ENCODE measurements around the gene OR6Q1.
A peak's percentile ranks its signal among the peaks of the same experiment; 100 is the strongest.

OR6Q1 gene

DNA sequence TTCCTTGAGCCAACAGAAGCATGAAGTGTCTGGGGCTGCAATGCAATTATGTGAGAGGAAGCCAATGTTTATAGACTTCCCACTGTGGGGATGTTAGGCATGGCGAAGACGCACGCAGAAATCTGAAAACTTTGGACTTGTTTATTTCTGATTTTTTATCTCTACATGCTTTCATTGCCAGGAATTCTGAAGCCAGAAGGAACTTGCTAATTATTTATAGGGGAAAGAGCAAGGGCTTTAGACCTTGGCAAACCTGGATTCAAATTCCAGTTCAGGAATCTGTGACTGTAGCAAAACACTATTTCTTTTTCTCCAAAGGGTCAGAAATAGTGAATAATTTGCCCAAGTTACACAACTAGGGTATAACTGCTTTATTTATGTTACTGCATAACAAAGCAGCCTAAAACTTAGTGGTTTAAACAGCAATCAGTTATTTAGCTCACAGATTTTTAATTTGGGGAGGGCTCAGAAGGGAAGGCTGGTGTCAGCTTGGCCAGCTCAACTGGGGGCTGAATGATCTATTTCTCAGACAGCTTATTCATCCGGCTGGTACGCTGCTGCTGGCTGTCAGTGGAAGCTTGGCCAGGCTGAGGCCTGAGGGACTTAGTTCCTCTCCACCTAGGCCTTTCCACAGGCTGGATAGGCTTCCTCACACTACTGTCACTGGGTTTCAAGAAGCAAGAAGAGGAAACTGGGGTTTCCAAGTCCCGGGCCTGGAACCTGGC lies 1.9 kb upstream of the OR6Q1 start:
- in situ Hi-C loops (cut with MboI; ENCODE audit: low sequenced_read_pairs): no loop called here
- no peaks in the 10 kb centered on the region for H3K27me3 ChIP-seq (ENCODE audit: low read depth)
- H3K4me1 ChIP-seq: no peaks in the 10 kb centered on the region
- no peak for DNase-seq (ENCODE audit: low spot score in 2 of 2)
- H3K36me3 ChIP-seq (replicated peaks): no peaks in the 10 kb centered on the region
- H3K4me3 ChIP-seq: no peak overlapping the region
- no peaks in the 10 kb centered on the region for H3K9me3 ChIP-seq

DNA sequence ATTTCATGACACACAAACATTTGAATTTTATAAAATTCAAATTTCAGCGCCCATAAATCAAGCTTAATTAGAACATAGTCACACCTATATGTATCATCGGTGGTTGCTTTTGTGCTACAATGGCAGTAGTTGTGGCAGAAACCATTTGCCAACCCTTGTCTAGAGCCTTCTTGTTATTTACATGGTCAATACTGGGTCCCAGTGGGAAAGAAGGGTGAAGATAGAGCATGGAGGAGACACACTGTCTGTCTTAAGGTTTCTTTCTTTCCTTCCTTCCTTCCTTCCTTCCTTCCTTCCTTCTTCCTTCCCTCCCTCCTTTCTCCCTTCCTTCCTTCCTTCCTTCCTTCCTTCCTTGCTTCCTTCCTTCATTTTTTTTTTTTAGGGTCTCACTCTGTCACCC lies 3.7 kb downstream of the OR6Q1 start:
- in situ Hi-C loops (cut with MboI; ENCODE audit: low sequenced_read_pairs): no loop called here
- Histone ChIP-seq H3K9me3 (no peaks in the 10 kb centered on the region), H3K4me1 (no peaks in the 10 kb centered on the region), H3K36me3 (replicated peaks) (no peaks in the 10 kb centered on the region), H3K27me3 (ENCODE audit: low read depth) (no peaks in the 10 kb centered on the region), H3K4me3 (no peak overlapping the region)
- DNase-seq (ENCODE audit: low spot score in 2 of 2): no peak

DNA sequence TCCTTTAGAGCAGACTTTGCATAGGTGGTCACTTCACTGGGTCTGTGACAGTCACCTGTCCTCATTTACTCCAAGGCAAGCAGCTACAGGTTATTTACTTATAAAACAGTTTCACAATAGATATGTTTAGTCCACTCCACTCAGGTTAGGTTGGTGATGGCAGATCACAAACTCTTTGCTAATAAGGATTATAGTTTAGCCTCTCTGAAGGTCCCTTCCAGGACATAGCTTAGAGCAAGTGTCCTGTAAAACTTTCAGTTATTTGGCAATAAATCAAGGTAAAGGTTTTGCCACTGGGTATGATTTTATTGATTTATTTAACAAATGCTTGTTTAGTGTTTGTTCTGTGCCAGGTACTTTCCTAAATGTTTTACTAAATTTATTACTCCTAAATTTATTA lies 8.8 kb downstream of the OR6Q1 start:
- no peaks in the 10 kb centered on the region for H3K27me3 ChIP-seq (ENCODE audit: low read depth)
- H3K4me3 ChIP-seq: no peak overlapping the region
- no peak for DNase-seq (ENCODE audit: low spot score in 2 of 2)
- no peaks in the 10 kb centered on the region for H3K36me3 ChIP-seq (replicated peaks)
- in situ Hi-C loops (cut with MboI; ENCODE audit: low sequenced_read_pairs): no loop called here
- no peaks in the 10 kb centered on the region for H3K9me3 ChIP-seq
- no peaks in the 10 kb centered on the region for H3K4me1 ChIP-seq

DNA sequence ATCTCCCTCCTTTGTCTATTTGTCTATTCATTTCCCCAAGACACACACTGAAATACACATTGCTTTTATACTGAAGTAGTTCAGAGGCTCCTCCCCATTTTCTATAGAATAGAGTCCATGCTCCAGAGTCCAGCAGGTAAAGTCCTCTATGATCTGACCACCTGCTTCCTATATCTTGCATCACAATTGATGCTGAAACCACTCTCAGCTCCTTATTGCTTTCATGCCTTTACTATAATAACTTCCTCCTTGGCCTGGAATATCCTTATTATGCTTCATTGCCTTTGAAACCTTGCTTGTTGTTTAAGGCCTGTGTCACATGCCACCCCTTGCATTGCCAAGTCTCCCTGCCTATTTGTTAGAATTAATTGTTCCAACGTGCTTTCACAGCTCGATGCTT lies 12.6 kb downstream of the OR6Q1 start:
- in situ Hi-C loops (cut with MboI; ENCODE audit: low sequenced_read_pairs): no loop called here
- no peaks in the 10 kb centered on the region for H3K9me3 ChIP-seq
- no peaks in the 10 kb centered on the region for H3K4me1 ChIP-seq
- H3K27me3 ChIP-seq (ENCODE audit: low read depth): no peaks in the 10 kb centered on the region
- no peak for DNase-seq (ENCODE audit: low spot score in 2 of 2)
- H3K36me3 ChIP-seq (replicated peaks): no peaks in the 10 kb centered on the region
- H3K4me3 ChIP-seq: no peak overlapping the region

DNA sequence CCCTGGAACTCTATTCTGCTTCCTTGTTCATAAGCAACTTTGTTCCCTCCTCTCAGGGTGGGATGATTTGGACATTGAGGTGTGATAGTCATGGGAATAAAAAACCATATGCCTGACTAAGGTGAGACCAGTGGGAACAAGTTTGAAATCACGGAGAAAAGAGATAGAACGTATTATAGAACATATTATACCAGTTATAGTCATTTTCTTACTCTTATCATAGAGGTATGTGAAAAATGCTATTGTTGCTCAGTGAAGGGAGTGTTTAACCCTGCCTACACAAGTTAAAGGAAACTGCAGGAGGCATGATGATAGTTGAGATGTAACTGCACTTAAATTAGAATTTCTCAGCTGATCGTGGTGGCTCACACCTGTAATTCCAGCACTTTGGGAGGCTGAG lies 15.5 kb downstream of the OR6Q1 start:
- Histone ChIP-seq H3K4me1 (no peaks in the 10 kb centered on the region), H3K27me3 (ENCODE audit: low read depth) (no peaks in the 10 kb centered on the region), H3K4me3 (no peak overlapping the region), H3K36me3 (replicated peaks) (no peaks in the 10 kb centered on the region), H3K9me3 (no peaks in the 10 kb centered on the region)
- no peak for DNase-seq (ENCODE audit: low spot score in 2 of 2)
- in situ Hi-C loops (cut with MboI; ENCODE audit: low sequenced_read_pairs): no loop called here

DNA sequence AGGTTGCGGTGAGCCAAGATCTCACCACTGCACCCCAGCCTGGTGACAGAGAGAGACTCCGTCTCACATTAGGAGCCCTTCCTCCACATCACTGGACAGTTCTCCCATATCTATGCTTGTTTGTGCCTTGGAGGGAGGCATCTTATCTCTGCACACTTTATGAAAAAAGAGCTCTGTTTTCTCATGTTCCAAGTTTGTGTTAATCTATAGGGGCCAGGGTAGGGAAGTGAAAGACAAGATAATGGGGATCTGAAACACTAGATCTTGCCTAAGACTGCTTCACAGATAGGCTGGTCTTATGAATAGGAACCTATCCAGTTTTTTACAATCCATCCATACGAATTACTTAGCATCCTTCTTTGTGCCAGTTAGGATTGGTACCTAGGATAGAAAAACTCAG lies 17.1 kb downstream of the OR6Q1 start:
- no peaks in the 10 kb centered on the region for H3K9me3 ChIP-seq
- no peaks in the 10 kb centered on the region for H3K4me1 ChIP-seq
- no peaks in the 10 kb centered on the region for H3K27me3 ChIP-seq (ENCODE audit: low read depth)
- no peaks in the 10 kb centered on the region for H3K36me3 ChIP-seq (replicated peaks)
- H3K4me3 ChIP-seq: no peak overlapping the region
- DNase-seq (ENCODE audit: low spot score in 2 of 2): no peak
- in situ Hi-C loops (cut with MboI; ENCODE audit: low sequenced_read_pairs): no loop called here

DNA sequence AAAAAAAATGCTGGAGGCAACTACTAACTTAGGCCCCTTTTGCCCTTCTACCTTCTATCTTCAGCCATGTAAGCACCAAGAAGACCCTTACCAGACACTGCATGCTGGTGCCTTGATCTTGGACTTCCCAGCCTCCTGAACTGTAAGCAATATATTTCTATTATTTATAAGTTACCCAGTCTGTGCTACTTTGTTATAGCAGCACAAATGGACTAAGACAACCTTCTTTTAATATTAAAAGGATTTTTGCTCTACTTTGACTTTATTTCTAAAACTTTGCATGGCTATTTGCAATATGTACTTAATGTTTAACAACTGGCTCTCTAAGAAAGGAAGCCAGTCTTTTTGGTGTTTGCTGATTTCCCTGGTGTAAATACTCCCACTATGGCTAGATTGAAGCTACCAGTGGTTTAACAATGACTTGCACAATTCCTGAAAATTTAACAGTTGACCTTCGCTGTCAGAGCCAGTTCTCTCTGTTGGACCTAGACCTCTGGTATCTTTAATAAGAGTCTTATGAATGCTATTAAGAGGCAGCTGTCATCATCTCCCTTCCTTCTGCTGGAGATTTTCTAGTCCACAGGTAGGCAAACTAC lies 25.2 kb downstream of the OR6Q1 start:
- DNase-seq (ENCODE audit: low spot score in 2 of 2): no peak
- H3K9me3 ChIP-seq: no peaks in the 10 kb centered on the region
- in situ Hi-C loops (cut with MboI; ENCODE audit: low sequenced_read_pairs): no loop called here
- no peaks in the 10 kb centered on the region for H3K36me3 ChIP-seq (replicated peaks)
- no peaks in the 10 kb centered on the region for H3K27me3 ChIP-seq (ENCODE audit: low read depth)
- H3K4me3 ChIP-seq: no peak overlapping the region
- no peaks in the 10 kb centered on the region for H3K4me1 ChIP-seq

DNA sequence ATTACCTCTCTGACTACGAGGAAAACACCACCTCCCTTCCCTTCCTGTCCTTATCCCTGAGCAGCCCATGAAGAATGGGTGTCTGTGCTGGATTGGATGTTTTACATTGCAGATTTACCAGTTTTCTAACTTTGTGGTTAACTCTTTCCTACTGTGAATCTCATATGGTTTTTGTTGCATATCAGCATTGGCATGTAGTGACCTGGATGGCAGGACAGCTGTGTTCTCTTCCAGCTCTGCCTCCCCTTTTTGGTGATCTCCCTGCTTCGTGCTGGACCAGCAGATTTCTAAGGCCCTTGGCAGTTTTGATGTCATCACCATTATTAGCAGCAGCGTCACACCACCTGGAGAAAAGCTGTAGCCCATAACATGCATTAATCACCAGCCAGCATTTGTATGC lies 26.7 kb downstream of the OR6Q1 start:
- in situ Hi-C loops (cut with MboI; ENCODE audit: low sequenced_read_pairs): no loop called here
- Histone ChIP-seq H3K9me3 (no peaks in the 10 kb centered on the region), H3K36me3 (replicated peaks) (no peaks in the 10 kb centered on the region), H3K27me3 (ENCODE audit: low read depth) (no peaks in the 10 kb centered on the region), H3K4me3 (no peak overlapping the region), H3K4me1 (no peaks in the 10 kb centered on the region)
- no peak for DNase-seq (ENCODE audit: low spot score in 2 of 2)

DNA sequence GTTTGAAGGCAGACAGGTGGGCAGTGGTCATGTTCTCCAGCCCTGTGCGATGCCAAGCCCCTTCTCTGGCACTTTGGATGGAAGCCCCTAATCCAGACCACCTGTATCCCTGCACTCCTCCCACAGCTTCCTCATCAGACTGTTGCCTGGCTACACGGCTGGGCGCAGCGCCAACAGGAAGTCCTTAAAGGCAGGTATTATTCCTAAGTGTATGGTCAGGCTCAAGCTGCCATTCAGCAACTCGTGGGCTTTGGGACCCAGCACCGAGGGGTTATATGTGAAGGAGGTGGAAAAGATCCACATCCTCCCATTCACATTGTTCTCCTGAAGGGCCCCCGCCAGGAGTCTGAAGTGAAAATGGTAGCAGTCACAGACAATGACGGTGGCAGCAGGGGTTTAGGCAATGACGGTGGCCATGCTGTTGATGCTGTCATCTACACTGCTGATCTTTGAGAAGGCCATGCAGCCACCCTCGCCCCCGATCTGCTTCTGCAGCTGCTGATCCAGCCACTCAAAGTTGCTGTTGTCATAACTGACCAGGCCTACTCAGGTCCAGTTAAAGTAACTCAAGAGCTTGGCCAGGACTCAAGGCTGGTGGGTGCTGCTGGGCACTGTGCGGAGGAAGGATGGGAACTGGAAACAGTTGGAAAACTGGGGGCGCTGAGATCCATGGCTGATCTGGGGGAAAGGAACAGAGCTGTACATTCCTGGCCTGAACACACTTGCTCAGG lies 27.7 kb downstream of the OR6Q1 start:
- Histone ChIP-seq H3K36me3 (replicated peaks) (no peaks in the 10 kb centered on the region), H3K4me3 (no peak overlapping the region), H3K4me1 (no peaks in the 10 kb centered on the region), H3K9me3 (no peaks in the 10 kb centered on the region), H3K27me3 (ENCODE audit: low read depth) (no peaks in the 10 kb centered on the region)
- in situ Hi-C loops (cut with MboI; ENCODE audit: low sequenced_read_pairs): no loop called here
- DNase-seq (ENCODE audit: low spot score in 2 of 2): no peak

DNA sequence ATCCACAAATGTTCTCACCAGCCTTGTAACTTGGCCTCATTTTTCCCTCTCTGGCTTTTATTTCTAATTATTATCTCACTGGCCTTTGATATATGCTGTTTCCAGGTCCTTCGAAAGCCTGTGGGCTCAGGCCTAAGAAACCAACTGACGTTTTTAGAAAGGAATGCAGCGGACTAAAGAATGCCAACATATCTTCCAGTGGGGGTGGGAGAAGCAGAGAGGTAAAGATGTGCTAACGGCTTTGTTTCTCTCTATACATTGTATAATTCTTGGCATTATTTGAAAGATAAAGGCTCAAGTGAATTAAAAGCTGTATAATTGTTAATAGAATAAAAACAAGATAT lies 28.2 kb downstream of the OR6Q1 start:
- in situ Hi-C loops (cut with MboI; ENCODE audit: low sequenced_read_pairs): no loop called here
- Histone ChIP-seq H3K9me3 (no peaks in the 10 kb centered on the region), H3K4me3 (no peak overlapping the region), H3K27me3 (ENCODE audit: low read depth) (no peaks in the 10 kb centered on the region), H3K36me3 (replicated peaks) (no peaks in the 10 kb centered on the region), H3K4me1 (no peaks in the 10 kb centered on the region)
- peak in 1 of 2 experiments; percentile 10 for DNase-seq (ENCODE audit: low spot score in 2 of 2)

DNA sequence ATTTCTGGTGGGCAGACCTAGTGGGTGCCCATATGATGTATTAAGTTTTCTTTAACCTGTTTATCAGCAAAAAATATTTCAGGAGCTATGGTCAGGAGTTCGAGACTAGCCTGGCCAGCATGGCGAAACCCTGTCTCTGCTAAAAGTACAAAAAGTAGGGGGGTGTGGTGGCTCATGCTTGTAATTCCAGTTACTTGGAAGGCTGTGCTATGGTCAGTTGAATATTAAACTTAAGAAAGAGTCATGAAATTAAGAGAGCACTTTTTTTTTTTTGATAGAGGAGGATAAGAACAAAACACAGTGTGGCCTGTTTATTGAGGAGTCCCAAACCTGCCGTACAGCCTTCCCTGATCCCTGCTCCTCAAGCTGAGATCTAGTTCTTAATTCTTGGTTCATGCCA lies 29.8 kb downstream of the OR6Q1 start:
- no peak overlapping the region for H3K4me3 ChIP-seq
- in situ Hi-C loops (cut with MboI; ENCODE audit: low sequenced_read_pairs): no loop called here
- no peaks in the 10 kb centered on the region for H3K9me3 ChIP-seq
- H3K27me3 ChIP-seq (ENCODE audit: low read depth): no peaks in the 10 kb centered on the region
- H3K4me1 ChIP-seq: no peaks in the 10 kb centered on the region
- no peaks in the 10 kb centered on the region for H3K36me3 ChIP-seq (replicated peaks)
- DNase-seq (ENCODE audit: low spot score in 2 of 2): no peak

DNA sequence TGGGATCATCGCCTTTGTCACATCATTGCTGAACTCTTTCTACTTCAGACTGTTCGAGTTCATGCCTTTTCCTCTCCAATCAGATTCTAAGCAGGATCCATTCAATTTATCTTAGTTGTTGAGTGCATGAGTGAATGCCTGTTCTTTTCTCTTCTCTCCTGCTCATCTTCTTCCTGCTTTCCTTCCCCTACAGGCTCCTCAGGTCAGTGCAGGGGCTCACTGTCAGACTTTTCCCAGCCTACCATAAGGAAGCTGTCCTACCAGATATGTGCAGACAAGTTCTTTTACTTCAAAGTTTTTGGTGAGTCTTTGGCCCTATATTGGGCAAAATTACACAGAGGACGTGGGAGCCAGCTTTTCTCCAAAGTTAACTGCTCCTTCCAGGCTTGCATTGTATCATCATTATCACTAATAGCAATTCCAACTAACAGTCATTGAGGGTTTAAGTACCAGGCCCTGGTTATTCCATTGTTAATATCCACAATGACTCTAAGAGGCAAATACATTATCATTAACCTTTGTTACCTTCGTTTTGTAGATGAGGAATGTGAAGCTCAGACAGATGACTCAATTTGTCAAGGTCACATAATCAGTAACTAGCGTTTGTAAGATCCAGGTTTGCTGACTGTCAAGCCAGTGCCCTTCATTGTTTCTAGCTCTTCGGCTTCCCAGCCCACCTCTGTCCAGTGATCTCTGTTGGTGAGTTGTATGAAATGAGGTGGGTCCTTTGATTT lies 30.4 kb downstream of the OR6Q1 start:
- in situ Hi-C loops (cut with MboI; ENCODE audit: low sequenced_read_pairs): no loop called here
- no peaks in the 10 kb centered on the region for H3K9me3 ChIP-seq
- H3K4me3 ChIP-seq: no peak overlapping the region
- H3K4me1 ChIP-seq: no peaks in the 10 kb centered on the region
- H3K27me3 ChIP-seq (ENCODE audit: low read depth): no peaks in the 10 kb centered on the region
- no peak for DNase-seq (ENCODE audit: low spot score in 2 of 2)
- H3K36me3 ChIP-seq (replicated peaks): no peaks in the 10 kb centered on the region

DNA sequence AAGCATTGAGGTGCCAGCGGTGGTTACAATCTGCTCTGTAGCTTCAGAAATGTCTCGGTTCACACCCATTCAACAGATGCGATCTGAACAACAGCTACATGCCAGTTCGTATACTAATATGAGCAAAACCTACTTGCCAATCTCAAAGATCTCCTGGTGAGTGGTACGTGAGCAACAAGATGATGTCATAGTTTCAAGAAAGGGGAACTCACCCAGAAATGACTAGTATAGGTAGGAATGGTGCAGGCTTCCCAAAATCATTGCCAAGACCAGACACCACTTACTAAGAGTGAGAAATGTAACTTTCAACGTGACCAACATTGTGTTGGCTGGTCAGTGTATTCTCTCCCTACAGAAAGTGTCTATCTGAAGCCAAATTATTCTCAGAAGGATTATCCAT lies 31.1 kb downstream of the OR6Q1 start:
- Histone ChIP-seq H3K4me3 (no peak overlapping the region), H3K9me3 (no peaks in the 10 kb centered on the region), H3K4me1 (no peaks in the 10 kb centered on the region), H3K36me3 (replicated peaks) (no peaks in the 10 kb centered on the region), H3K27me3 (ENCODE audit: low read depth) (no peaks in the 10 kb centered on the region)
- in situ Hi-C loops (cut with MboI; ENCODE audit: low sequenced_read_pairs): no loop called here
- no peak for DNase-seq (ENCODE audit: low spot score in 2 of 2)

DNA sequence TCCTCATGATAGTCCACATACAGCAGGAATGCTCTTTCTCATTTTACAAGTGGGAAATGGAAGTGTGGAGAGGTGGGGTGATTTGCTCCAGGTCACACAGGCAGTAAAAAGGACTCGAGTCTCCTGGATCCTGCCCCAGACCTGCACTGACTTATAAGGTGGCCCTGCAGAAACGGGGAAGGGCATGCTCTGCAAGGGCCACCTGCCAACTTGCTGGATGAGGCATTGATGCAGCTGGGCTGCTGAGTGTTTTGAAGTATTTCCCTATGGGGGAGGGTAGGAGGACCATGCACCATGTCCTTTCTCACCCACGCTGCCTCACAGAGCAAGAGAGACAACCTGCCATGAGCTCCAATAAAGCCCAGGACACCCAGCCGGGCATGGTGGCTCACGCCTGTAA lies 36.9 kb downstream of the OR6Q1 start:
- H3K27me3 ChIP-seq (ENCODE audit: low read depth): no peaks in the 10 kb centered on the region
- H3K36me3 ChIP-seq (replicated peaks): no peaks in the 10 kb centered on the region
- H3K9me3 ChIP-seq: no peaks in the 10 kb centered on the region
- H3K4me3 ChIP-seq: no peak overlapping the region
- in situ Hi-C loops (cut with MboI; ENCODE audit: low sequenced_read_pairs): no loop called here
- no peak for DNase-seq (ENCODE audit: low spot score in 2 of 2)
- no peaks in the 10 kb centered on the region for H3K4me1 ChIP-seq
